HTERT RPE-1 (cell line): Measurements from ENCODE around the gene PPARGC1A.

Experiments
- in situ Hi-C: fragments of 300-500 bp; cut with MboI; formaldehyde crosslinking; loops from 4 replicates; pipeline ENCODE4 v1.14.3; 2020; ENCODE audit warnings: low sequenced_read_pairs

PPARGC1A gene

DNA sequence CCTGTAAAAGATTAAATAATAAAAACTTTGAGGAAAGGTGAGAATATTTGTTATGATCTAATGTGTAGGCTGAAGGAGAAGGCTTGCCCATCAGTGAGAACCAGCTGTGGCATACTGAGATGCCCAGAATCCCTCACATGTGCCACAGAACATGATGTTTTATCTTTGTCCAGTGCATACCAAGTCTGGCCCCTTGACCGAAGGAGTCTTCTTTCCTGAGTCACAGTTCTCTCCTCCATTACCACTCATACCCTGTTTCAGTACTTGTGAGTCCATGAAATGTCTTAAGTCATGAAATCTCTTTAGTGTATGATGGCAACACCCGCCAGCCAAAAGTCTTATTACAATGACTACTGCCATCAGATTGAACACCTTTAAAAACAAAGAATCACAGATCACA is 42.7 kb downstream of the PPARGC1A start:
- in situ Hi-C loops, result no loop called here

DNA sequence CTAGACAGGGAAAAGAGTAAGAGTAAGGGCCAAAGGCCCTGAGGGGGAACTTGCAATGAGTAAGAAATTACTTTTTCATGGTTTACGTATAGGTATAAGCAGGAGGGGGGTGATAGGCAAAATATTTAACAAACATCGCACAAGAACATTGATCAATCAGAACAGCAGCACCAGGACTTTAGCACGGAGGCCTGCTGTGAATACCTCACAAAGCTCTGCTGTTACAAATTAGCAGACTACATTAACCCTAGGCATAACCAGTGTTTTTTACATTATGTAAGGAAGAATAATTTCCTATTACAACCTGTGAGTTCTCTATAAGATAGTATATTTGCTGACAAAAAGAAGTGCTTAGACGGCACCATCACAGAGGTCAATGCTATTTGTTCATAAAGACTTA is 44.9 kb downstream of the PPARGC1A start:
- in situ Hi-C loops, result no loop called here

DNA sequence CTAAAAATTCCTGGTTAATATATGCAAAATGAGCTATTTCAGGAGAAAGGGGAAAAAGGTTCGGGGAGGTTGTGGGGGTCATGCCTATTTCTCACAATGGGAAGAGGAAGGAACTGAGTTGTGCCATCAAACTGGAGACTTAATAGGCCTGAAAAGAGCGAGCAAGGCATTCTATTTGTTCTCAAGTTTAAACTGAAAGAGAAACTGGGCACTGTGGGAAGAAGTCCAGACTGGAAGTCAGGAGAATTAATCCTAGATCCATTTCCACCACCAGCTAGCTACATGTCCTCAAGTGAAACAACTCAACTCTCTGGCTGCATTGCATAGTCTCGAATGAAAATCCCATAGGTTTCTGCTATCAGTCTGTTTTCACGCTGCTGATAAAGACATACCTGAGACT is 50.6 kb downstream of the PPARGC1A start:
- in situ Hi-C loops, result no loop called here

DNA sequence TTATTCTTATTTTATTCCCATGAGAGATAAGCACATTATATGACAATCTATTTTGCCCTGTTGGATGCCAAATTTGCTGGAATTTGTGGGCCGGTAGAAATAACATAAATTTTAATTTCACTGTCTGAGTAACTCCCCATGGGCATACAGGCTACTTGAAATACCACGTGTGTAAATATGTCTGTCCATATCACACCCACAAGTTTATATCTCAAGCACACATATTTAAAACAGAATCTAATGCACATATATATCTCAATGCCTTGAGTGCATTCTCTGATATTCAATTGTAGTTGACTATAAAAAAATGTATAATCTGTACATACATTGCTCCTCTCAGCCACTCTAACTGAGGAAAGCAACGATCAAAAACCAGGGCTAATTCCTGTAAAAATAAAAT is 51.2 kb downstream of the PPARGC1A start:
- in situ Hi-C loops, result no loop called here

DNA sequence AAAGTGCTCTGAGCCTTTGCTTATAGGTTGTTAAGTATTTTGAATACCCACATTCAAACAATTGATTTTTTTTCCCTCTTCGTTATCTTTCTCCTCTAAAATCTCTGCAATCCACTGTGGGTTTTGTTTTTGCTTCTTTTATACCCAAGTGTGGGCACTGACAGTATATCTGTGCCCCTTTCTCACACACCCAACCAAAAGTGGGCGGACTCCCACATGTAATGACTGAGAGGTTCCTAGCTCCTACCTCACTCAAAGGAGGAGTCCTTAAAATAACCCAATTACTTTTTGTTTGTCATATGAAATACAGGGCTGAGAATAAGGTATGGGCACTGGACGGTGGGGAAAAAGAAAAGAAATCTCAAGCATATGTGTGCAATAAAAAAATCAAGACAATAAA is 51.7 kb downstream of the PPARGC1A start:
- in situ Hi-C loops, result no loop called here

DNA sequence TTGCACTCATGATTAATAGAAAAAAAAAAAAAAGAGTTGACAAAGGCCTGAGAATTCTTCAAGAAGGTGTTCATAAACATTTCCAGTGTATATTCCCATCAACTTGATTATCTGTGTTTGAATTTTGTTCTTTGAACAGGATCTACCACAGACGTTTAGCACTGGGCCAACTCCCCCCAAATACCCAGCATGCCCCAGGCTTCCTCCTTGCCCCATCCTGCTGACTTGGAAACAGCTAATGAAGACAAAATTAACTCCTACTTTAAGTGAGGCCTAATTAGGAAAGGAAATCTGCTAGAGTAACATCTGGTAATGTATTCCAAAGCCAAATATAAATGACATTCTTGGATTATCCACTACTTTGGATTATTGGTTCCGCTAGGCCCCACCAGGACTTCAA is 52.5 kb downstream of the PPARGC1A start:
- in situ Hi-C loops, result no loop called here

DNA sequence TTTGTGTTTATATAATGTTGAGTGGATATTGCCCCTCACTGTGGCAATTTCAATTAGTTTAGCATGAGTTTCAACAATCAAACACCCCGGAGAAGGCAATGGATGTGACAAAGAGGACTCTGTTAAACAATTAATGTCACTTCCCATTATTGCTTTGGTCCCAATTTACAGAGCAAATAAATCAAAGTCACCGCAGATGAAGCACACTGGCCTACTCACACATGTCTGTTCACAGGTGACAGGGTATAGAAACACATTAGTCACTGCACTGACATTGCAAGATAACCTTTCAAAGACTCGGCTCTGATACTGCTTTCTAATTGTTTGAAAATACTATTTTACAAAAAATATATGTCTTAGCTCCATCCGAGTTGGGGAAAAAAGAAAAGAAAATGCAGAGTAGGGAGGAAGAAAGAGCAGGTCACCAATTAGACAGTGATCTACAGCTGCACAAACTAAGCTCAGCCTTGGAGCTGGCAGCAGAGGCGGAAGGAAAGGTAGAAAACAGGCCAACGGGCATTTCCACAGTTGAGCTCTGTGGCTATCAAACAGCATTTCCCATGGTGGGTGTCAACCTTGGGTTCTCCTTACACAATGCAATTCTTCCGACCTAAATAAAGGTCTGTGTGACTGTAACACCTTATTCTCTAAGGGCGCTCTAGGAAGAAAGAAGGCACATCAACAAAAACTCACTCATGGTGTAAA is 53.9 kb downstream of the PPARGC1A start:
- in situ Hi-C loops, result no loop called here

DNA sequence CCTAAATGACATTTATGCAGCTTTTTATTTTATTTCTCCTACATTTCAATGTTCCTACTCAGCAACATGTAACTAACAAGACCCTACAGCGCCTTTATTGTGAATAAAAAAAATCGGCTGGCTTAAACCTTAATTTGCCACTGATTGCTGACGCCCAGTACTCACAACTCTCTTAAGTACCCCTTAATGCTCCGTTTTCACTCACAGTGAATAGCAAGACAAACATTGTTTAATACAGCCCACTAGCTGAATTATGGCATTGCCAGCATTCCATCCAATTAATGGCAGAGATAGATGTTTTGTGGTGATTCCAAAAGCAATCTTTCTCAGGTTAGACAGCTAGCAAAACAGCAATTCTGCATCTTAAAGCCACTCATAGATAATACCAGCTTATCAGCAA is 61.1 kb downstream of the PPARGC1A start:
- in situ Hi-C loops, result no loop called here

DNA sequence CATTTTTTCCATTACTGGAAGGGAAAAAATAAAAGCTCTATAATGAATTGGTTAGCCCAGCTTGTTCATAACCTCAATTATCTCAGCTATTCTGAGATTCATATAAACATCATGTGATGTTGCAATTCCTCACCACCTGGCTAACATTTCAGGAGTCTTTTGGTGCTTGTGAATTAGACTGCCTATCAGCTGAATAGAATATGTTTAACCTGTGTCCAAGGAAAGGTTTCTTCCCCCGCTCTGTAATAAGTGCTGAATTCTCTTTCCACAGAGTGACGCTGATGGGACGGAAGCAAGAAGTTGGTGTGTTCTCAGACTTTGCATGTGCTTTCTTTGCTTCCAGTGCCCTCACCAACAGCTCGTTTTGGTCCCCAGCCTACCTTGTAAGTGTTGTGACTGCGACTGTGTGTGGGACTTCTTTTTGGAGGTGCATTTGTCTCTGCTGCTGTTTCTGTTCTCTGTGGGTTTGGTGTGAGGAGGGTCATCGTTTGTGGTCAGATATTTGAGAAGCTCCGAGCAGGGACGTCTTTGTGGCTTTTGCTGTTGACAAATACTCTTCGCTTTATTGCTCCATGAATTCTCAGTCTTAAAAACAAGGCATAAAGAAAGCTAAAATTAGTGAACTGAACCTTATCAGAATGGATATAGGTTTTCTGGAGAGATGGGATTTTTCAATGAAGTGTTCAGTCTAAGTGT is 61.7 kb downstream of the PPARGC1A start:
- in situ Hi-C loops, result no loop called here

DNA sequence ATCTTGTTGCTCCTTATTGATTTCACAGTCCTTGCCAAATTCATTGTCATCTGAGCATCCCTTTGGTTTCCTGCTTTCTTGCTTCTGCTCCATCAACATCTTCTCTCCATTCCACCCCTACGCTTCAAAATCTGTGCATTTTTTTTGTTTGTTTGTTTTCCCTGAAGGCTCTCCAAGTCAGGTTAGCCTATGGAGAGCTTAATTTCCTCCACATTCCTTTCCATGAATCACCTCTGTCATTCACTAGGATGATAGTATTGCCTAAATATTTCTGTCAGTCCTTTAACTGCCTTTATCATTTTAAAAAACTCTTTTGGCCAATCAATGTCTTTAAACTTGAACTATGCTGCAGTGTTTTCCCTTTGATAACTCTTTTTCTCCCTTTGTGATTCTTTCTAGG is 67.7 kb downstream of the PPARGC1A start:
- in situ Hi-C loops, result no loop called here

DNA sequence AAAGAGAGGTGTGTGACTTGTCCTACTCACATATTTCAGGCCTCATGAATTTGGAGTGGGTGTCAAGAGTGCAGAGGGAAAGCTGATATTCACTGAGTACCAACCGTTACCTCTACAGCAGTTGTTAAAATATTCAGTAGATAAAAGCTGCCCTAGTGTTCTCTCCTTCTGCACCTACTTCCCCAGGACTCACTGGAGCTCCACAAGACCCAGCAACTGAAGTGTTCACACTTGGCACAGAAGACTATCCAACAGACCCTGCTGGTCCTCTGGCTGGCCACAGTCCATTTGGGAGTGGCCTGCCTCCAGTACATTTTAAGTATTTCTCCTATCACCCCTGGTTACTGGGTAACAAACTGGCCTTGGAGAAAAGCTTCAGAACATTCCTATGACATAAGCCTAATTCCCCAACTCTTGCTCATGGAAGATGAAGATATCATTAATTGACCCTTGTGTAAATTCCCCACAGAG is 70.8 kb downstream of the PPARGC1A start:
- in situ Hi-C loops, result no loop called here

DNA sequence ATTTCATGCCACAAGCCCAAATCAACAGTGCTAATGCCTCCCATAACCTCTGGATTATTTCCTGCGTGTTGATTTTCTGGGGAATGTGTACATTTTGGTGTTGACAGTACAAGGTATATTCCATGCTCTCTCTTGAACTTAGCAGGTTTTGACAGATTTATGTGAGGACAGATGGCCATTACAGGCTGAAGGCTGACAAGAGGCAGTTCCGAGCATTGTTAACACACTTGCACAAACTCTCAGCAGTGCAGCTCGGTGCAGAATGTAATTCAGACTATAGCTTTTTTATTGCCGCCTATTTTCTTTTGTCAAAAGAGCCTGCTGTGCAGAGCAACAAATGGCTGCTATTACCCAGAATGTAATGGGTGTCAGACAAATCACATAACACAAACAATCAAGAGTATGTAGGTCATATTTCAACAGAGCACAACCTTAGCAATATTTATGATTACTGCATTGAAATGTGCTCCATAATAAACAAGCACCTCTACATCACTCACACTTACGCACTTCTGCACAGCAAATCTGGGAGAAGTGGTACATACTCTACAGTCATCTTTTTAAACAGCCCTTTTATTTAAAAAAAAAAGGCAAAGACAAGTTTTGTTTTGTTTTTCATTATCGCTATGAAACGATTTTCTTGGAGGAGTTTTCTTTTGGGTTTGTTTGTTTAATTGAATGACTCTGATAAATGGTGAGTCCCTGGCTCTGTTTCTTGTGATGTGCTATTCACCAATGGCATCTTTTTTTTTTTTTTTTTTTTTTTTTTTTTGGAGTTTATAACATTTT is 71.6 kb downstream of the PPARGC1A start:
- in situ Hi-C loops, result no loop called here

DNA sequence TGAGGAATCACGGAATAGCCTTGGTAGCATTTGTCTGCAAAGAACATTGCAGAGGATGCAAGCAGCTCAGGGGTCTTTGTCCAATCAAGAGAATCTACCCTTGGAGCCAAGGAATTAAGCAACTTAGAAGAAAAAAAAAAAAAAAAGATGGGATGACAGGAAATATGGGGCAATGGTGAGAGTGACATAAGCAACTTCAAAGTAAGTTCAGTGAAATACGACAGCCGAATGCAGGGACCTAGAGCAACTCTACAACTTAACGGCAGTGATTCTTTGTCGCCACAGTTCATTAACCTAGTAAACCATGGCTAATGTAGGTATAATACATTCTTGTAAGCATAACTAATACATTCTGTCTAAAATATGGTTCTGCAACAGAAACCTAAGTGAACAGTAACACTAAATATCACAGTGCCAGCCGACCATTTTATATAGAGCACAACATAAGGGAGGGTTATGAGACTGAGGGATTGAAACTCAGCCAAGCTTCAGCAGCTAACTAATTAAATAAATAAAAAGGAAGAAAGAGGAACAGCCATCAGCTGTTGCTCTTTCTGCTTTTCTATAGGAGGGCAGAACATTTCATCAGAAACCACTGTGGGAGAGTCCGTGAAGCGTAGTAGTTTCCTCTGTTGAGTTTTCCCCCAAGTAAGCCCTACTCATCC is 74.7 kb downstream of the PPARGC1A start:
- in situ Hi-C loops, result no loop called here

DNA sequence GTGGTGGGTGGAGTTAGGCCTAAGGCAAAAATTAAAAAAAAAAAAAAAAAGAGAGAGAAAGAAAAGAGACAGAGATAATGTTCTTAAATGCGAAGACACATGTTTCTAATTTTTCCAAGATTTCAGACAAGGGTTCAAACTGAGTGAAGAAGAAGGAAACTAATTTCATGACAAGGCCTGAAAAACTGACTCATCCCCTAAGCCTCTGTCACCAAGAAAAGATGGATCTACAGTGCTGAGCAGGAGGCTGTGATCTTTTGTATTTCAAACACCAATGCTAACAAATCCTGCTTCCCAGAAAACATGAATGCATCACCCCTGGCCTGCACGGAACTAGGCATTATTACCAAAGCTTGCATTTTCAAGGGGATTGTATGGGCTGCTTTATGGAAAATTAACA is 75.3 kb downstream of the PPARGC1A start:
- in situ Hi-C loops, result no loop called here

DNA sequence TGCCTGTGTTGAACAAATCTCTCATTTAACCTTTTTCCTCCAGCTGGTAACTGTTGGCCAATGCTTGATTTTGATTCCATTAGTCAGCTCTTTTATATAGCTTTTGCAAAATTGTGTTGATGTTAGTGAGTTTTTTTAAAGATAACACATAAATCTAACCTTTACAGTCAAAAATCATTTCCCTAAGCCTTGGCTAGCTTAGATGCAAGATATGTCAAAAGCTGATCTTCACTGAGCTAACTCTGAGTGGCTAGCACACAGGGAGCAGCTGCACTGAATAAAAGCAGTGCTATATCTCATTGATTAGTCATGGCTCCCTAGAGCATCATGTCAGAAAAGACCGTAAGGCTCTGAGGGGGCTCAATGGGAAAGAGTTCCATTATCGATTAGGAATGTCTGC is 78.7 kb downstream of the PPARGC1A start:
- in situ Hi-C loops, result no loop called here

DNA sequence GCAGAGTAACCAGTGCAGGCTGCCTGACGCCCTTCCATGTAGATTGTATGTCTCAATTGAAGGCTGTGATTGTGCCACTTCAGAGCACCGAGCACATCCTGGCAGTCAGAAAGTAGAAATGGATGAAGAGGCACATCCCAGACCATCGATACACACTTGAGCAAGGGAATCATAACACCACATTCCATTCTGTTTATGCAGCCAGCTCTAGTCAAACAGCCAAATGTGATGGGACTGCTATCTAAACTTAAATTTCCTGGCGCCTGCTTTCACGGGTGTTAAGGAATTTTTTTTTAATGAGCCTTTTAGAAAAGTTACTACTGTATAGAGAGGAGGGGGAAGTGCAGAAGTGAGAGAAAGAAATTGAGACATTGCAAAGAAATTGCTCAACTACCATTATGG is 84.4 kb downstream of the PPARGC1A start:
- in situ Hi-C loops, result no loop called here

DNA sequence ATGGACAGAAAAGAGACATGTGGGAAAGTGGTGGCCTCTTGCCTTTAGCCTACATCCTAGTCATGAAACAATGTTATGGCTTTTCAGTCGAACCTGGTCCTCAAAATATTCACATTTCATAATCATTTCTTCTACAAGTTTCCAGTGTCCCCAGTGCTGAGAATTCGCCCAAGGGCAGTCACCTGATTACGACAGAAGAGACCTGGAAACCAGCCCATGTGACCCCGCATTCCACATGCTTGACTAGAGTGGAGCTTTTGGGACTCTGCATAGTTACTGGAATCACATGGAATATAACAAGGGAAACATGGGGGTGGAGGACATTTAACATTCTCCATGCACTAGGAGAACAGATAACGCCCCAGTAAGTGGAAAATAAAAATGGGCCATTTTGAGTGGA is 100.1 kb downstream of the PPARGC1A start:
- in situ Hi-C loops, result no loop called here

DNA sequence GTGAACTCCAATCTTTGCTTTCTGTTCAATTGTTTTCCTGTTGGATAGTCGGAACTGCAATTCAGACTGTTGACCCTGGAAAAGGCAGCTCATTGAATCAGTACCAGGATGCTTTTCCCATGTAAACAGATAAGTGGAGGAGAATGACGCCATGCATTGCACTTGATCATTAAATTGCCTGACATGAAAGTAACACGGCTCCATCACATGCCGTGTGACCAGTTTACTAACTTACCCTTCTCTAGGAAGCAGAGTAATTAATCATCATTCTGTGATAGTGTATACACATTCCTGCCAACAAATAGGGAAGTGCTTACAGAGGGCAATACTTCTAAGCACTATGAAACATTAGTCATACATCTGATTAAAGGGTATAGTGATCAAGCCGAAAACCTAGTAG is 101.4 kb downstream of the PPARGC1A start:
- in situ Hi-C loops, result no loop called here

DNA sequence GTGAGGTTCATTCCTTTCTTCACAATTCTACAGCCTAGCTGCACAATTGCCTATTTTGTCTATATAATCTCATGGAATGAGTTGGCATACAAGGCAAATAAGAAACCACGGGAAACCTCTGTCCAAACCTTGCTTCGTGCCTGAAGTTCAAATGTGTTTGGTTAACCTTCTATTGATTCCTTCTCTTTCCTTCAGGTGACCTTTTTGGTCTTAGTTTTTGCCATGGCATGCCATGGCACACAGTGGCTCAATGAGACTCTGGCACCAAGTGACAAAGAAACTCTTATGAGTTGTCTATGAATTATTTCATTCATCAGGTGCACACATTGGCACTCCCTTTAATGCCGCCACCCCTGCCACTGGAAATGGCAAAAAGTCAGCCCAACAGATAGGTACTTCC is 101.8 kb downstream of the PPARGC1A start:
- in situ Hi-C loops, result no loop called here

DNA sequence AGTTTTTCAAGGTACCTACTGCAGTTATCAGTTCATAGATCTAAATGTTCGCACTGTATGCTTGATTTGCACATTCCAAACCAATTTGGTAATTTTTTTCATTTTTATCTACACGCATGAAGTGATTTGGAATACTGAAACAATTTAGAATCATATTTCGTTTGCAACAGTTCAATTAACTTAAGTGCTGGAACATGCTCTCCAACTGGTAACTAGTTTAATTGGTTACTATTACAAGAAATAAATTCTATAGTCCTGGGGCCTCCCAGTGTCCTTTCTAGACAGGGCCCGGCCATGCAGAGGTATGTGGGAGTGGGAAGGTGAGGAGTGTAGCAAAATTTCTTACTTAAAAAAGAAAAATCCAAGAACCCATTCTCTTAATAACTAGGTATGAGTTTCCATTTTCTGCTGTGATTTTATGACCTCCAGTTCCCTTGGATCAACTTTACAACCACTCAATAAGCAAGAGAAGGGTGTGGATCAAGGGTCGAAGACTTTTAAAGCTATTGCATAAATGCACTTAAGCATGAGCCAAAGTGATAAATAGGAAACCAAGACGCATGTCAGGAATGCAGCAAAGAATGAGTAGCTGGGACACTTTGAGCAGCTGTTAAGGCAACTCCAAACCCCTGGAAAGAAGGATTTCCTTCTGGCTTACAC is 106.9 kb downstream of the PPARGC1A start:
- in situ Hi-C loops, result no loop called here

DNA sequence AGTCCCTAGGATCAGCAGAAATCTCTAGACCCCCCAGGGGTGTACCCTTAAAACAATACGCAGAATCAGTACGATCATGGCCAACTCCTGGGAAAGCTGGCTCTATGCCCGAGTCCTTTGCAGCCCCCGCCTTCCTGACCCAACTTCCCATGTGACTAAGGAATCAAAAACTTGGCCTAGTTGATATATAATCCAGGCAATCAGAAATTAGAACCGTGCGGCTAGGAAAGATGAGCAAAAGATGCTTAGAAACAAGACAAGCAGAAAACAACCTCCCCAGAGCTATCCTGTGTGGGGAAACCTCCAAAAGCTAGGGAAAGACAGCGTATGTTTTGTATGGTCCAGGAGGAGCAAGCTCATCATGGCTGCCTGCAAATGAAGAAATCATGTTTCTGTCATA is 110.0 kb downstream of the PPARGC1A start:
- in situ Hi-C loops, result no loop called here
